HG03565 (cell line): ENCODE measurements around the gene PTPN1.
A peak's percentile ranks its signal among the peaks of the same experiment; 100 is the strongest.
"Not testable (repeated sequence)": the region's sequence is repeated elsewhere in the genome, so short reads cannot be mapped to it uniquely, and the experiment has no call there.

Source experiments
- ATAC-seq: cut with Tn5 transposase; IDR thresholded peaks from one replicate; pipeline ENCODE4 v1.9.1; 2021; ENCODE audit warnings: mild to moderate bottlenecking, moderate library complexity; ENCODE audit not compliant: unreplicated experiment

Gene PTPN1

GRCh38 chr20:50509923-50510705, at the start of gene PTPN1:
PTPN1 (plus strand) TSS chr20:50510383; CDS start chr20:50510528, 145 bp downstream.
- ATAC-seq, result peak; percentile 79

- no peak for ATAC-seq
These were observed 49.4 kb upstream of the PTPN1 start for GRCh38 chr20:50460608-50461267.

GRCh38 chr20:50462093-50462690, 48.0 kb upstream of the PTPN1 start:
- no peak for ATAC-seq

- ATAC-seq, result no peak
These were observed 46.0 kb upstream of the PTPN1 start for GRCh38 chr20:50464026-50464724.

- no peak for ATAC-seq
These were observed 45.2 kb upstream of the PTPN1 start for GRCh38 chr20:50464725-50465650.

GRCh38 chr20:50467174-50467573, 43.0 kb upstream of the PTPN1 start:
- ATAC-seq, result no peak

- no peak for ATAC-seq
These were observed 42.3 kb upstream of the PTPN1 start for GRCh38 chr20:50467718-50468356.

- no peak for ATAC-seq
These were observed 41.8 kb upstream of the PTPN1 start for GRCh38 chr20:50468378-50468798.

- ATAC-seq, result no peak
These were observed 40.9 kb upstream of the PTPN1 start for GRCh38 chr20:50469176-50469723.

GRCh38 chr20:50469796-50470195, 40.4 kb upstream of the PTPN1 start:
- ATAC-seq, result no peak

- no peak for ATAC-seq
These were observed 39.8 kb upstream of the PTPN1 start for GRCh38 chr20:50470264-50470858.

- no peak for ATAC-seq
These were observed 39.0 kb upstream of the PTPN1 start for GRCh38 chr20:50471231-50471630.

GRCh38 chr20:50472693-50473664, 37.2 kb upstream of the PTPN1 start:
- ATAC-seq, result no peak

GRCh38 chr20:50474356-50474755, 35.8 kb upstream of the PTPN1 start:
- not testable (repeated sequence) for ATAC-seq

- ATAC-seq, result no peak
These were observed 34.4 kb upstream of the PTPN1 start for GRCh38 chr20:50475681-50476292.

- ATAC-seq, result no peak
These were observed 32.8 kb upstream of the PTPN1 start for GRCh38 chr20:50477239-50477872.
